ENCODE measurements around the gene ZBTB7B.

GRCh38 chr1:154998201-154998780 lies 4.3 kb upstream of the ZBTB7B start:
- no peak for TF ChIP-seq POLR2AphosphoS5 (IDR thresholded peaks at IDR 0.05; ENCODE audit: insufficient read depth in 1 of 2, low read depth in 1 of 2)
- TF ChIP-seq, protein P1, sequence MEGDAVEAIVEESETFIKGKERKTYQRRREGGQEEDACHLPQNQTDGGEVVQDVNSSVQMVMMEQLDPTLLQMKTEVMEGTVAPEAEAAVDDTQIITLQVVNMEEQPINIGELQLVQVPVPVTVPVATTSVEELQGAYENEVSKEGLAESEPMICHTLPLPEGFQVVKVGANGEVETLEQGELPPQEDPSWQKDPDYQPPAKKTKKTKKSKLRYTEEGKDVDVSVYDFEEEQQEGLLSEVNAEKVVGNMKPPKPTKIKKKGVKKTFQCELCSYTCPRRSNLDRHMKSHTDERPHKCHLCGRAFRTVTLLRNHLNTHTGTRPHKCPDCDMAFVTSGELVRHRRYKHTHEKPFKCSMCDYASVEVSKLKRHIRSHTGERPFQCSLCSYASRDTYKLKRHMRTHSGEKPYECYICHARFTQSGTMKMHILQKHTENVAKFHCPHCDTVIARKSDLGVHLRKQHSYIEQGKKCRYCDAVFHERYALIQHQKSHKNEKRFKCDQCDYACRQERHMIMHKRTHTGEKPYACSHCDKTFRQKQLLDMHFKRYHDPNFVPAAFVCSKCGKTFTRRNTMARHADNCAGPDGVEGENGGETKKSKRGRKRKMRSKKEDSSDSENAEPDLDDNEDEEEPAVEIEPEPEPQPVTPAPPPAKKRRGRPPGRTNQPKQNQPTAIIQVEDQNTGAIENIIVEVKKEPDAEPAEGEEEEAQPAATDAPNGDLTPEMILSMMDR (IDR thresholded peaks at IDR 0.05) = no peak
